Measurements from ENCODE around the gene RBM47. TPM values are rescaled to one million over a fixed set of nuclear protein-coding genes. Genes with fewer than 3 reads are reported as not detected.

RBM47 gene
- total and polyA plus RNA-seq, 2 donors (not counting 1 experiment from before 2014, with no cell fraction given), result 0.14 to 1.8 TPM

DNA sequence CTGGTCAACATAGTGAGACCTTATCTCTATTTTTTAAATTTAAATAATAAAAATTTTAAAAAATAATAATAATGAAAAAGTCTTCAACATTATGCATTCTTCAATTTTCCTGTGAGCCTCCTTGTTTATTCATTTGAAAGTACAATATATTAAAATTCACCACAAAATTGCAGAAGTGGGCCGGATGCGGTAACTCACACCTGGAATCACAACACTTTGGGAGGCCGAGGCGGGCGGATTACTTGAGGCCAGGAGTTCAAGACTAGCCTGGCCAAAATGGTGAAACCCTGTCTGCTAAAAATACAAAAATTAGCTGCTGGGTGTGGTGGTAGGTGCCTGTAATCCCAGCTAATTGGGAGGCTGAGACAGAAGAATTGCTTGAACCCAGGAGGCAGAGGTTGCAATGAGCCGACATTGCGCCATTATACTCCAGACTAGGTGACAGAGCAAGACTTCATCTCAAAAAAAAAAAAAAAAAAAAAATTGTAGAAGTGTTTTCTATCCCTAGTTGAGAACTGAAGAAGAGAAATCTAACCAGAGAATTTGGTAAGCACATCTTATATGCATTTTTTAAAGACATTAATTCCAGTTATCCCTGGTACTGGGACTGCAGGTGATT, 56.9 kb downstream of the RBM47 start:
- H3K36me3 ChIP-seq (ENCODE audit: control insufficient read depth, insufficient read depth, low read length), result no peaks in the 10 kb centered on the region
- no peaks in the 10 kb centered on the region for H3K4me1 ChIP-seq (ENCODE audit: control insufficient read depth, extremely low read depth, insufficient read depth, low read length)
- no peaks in the 10 kb centered on the region for H3K9me3 ChIP-seq (ENCODE audit: control insufficient read depth, insufficient read depth, low read depth, low read length)
- no peak overlapping the region for H2AFZ ChIP-seq (ENCODE audit: low read length)
- no peak for TF ChIP-seq EZH2 (IDR thresholded peaks at IDR 0.05; ENCODE audit: low read length, missing control alignments)
- TF ChIP-seq, protein P1, sequence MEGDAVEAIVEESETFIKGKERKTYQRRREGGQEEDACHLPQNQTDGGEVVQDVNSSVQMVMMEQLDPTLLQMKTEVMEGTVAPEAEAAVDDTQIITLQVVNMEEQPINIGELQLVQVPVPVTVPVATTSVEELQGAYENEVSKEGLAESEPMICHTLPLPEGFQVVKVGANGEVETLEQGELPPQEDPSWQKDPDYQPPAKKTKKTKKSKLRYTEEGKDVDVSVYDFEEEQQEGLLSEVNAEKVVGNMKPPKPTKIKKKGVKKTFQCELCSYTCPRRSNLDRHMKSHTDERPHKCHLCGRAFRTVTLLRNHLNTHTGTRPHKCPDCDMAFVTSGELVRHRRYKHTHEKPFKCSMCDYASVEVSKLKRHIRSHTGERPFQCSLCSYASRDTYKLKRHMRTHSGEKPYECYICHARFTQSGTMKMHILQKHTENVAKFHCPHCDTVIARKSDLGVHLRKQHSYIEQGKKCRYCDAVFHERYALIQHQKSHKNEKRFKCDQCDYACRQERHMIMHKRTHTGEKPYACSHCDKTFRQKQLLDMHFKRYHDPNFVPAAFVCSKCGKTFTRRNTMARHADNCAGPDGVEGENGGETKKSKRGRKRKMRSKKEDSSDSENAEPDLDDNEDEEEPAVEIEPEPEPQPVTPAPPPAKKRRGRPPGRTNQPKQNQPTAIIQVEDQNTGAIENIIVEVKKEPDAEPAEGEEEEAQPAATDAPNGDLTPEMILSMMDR (conservative IDR thresholded peaks at IDR 0.05 in 1 of 2, IDR thresholded peaks at IDR 0.05 in 1 of 2; ENCODE audit: low read depth in 1 of 2, low read length in 2 of 2), result no peak
- no peak overlapping the region for H3K9ac ChIP-seq (ENCODE audit: insufficient read depth, low read length)
- no peak for DNase-seq (ENCODE audit: low read depth in 2 of 2)
- H3K4me3 ChIP-seq (replicated peaks in 1 of 4; ENCODE audit: control extremely low read depth in 1 of 4, insufficient read depth in 1 of 4, low read depth in 3 of 4, low read length in 4 of 4), result no peak overlapping the region
- no peaks in the 10 kb centered on the region for H4K20me1 ChIP-seq (ENCODE audit: control insufficient read depth, extremely low read depth, insufficient read depth, low read length)
- no peak overlapping the region for H3K4me2 ChIP-seq (ENCODE audit: extremely low read depth, insufficient read depth, low read length)
- H3K27ac ChIP-seq (ENCODE audit: insufficient read depth, low read length), result no peak overlapping the region
- H3K27me3 ChIP-seq (ENCODE audit: control insufficient read depth, insufficient read depth, low read length), result no peaks in the 10 kb centered on the region
- no peaks in the 10 kb centered on the region for H3K79me2 ChIP-seq (ENCODE audit: control insufficient read depth, insufficient read depth, low read length)

GRCh38 chr4:40571208-40571607, 58.5 kb downstream of the RBM47 start:
- TF ChIP-seq, protein P1 (conservative IDR thresholded peaks at IDR 0.05 in 1 of 2, IDR thresholded peaks at IDR 0.05 in 1 of 2; ENCODE audit: low read depth in 1 of 2, low read length in 2 of 2), result no peak
- no peak for TF ChIP-seq EZH2 (IDR thresholded peaks at IDR 0.05; ENCODE audit: low read length, missing control alignments)
- H3K9ac ChIP-seq (ENCODE audit: insufficient read depth, low read length), result no peak overlapping the region
- H3K4me3 ChIP-seq (replicated peaks in 1 of 4; ENCODE audit: control extremely low read depth in 1 of 4, insufficient read depth in 1 of 4, low read depth in 3 of 4, low read length in 4 of 4), result no peak overlapping the region
- H3K9me3 ChIP-seq (ENCODE audit: control insufficient read depth, insufficient read depth, low read depth, low read length), result no peaks in the 10 kb centered on the region
- H2AFZ ChIP-seq (ENCODE audit: low read length), result no peak overlapping the region
- no peaks in the 10 kb centered on the region for H3K27me3 ChIP-seq (ENCODE audit: control insufficient read depth, insufficient read depth, low read length)
- no peaks in the 10 kb centered on the region for H4K20me1 ChIP-seq (ENCODE audit: control insufficient read depth, extremely low read depth, insufficient read depth, low read length)
- no peaks in the 10 kb centered on the region for H3K4me1 ChIP-seq (ENCODE audit: control insufficient read depth, extremely low read depth, insufficient read depth, low read length)
- no peaks in the 10 kb centered on the region for H3K36me3 ChIP-seq (ENCODE audit: control insufficient read depth, insufficient read depth, low read length)
- no peak for DNase-seq (ENCODE audit: low read depth in 2 of 2)
- H3K27ac ChIP-seq (ENCODE audit: insufficient read depth, low read length), result no peak overlapping the region
- no peaks in the 10 kb centered on the region for H3K79me2 ChIP-seq (ENCODE audit: control insufficient read depth, insufficient read depth, low read length)
- no peak overlapping the region for H3K4me2 ChIP-seq (ENCODE audit: extremely low read depth, insufficient read depth, low read length)

- no peak overlapping the region for H2AFZ ChIP-seq (ENCODE audit: low read length)
- H3K79me2 ChIP-seq (ENCODE audit: control insufficient read depth, insufficient read depth, low read length), result no peaks in the 10 kb centered on the region
- no peak for TF ChIP-seq EZH2 (IDR thresholded peaks at IDR 0.05; ENCODE audit: low read length, missing control alignments)
- TF ChIP-seq, protein P1 (conservative IDR thresholded peaks at IDR 0.05 in 1 of 2, IDR thresholded peaks at IDR 0.05 in 1 of 2; ENCODE audit: low read depth in 1 of 2, low read length in 2 of 2), result no peak
- H3K4me3 ChIP-seq (replicated peaks in 1 of 4; ENCODE audit: control extremely low read depth in 1 of 4, insufficient read depth in 1 of 4, low read depth in 3 of 4, low read length in 4 of 4), result no peak overlapping the region
- H3K27me3 ChIP-seq (ENCODE audit: control insufficient read depth, insufficient read depth, low read length), result no peaks in the 10 kb centered on the region
- H3K9ac ChIP-seq (ENCODE audit: insufficient read depth, low read length), result no peak overlapping the region
- no peak overlapping the region for H3K27ac ChIP-seq (ENCODE audit: insufficient read depth, low read length)
- H3K4me1 ChIP-seq (ENCODE audit: control insufficient read depth, extremely low read depth, insufficient read depth, low read length), result no peaks in the 10 kb centered on the region
- H3K9me3 ChIP-seq (ENCODE audit: control insufficient read depth, insufficient read depth, low read depth, low read length), result no peaks in the 10 kb centered on the region
- H3K36me3 ChIP-seq (ENCODE audit: control insufficient read depth, insufficient read depth, low read length), result no peaks in the 10 kb centered on the region
- H4K20me1 ChIP-seq (ENCODE audit: control insufficient read depth, extremely low read depth, insufficient read depth, low read length), result no peaks in the 10 kb centered on the region
- DNase-seq (ENCODE audit: low read depth in 2 of 2), result no peak
- H3K4me2 ChIP-seq (ENCODE audit: extremely low read depth, insufficient read depth, low read length), result no peak overlapping the region
These were observed 59.2 kb downstream of the RBM47 start for GRCh38 chr4:40570348-40571077.
